ENCODE data around the gene MTCL3.

The MTCL3 gene

GRCh38 chr6:127514773-127515227, 4.3 kb downstream of the MTCL3 start:
- peak; percentile 52 for DNase-seq

DNA sequence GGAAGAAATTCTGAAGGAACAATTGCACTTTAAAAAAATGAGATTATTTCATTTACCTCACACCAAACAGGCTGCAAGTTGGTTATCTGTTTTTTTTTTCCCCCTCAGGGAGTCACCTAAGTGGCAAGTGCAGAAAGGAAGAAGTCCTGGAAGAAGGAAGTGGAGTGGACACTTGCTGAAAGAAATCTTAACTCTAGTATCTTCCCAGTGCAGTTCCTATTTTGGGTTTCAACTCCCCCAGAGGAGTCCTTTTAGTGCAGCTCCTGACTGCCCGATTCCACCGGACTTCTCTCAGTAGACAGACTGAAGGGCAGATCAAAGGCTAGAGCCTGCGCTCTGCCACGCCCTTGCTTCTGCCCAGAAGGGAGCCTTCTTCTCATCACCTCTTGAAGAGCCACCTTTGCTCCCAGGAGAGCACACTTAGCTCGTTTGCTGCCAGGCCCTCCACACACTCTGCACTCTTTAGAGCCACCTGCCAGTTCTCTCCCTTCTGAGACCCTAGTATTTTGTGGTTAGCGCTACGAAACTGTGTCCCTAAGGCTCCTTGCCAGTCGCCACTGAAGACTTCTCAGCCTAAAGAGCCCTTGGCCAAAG, 4.9 kb downstream of the MTCL3 start:
- no peak for DNase-seq

DNA sequence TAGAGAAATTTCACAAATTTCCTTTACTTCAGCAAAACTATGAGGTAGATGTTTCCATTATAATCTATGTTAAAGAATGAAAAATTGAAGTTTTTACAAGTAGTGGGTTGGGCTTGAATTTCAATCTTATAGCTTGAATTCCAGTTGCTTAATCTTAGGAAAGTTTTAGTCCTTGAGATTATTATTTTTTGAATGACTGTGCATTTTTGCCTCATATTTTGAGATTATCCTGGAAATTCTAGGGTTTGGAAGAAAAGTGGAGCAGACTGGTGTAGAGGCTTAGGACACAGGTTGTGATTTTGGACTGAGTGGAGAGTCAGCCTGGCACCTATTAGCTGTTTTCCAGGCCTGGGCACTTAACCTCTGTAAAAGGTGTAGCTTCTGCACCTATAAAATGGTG, 5.7 kb downstream of the MTCL3 start:
- no peak for DNase-seq

DNA sequence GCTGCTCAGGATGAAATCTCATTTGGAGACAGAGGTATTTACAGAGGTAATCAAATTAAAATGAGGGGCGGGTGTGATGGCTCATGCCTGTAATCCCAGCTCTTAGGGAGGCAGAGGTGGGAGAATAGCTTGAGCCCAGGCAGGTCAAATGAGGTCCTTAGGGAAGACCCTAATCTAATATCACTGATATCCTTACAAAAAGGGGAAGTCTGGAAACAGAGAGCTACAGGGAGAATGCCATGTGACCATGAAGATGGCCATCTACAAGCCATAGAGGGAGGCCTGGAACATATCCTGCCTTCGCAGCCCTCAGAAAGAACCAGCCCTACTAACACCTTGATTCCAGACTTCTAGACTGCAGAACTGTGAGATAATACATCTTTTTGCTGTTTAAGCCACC, 8.3 kb downstream of the MTCL3 start:
- no peak for DNase-seq

- no peak for DNase-seq
Observed at GRCh38 chr6:127506894-127507293, 12.2 kb downstream of the MTCL3 start.

DNA sequence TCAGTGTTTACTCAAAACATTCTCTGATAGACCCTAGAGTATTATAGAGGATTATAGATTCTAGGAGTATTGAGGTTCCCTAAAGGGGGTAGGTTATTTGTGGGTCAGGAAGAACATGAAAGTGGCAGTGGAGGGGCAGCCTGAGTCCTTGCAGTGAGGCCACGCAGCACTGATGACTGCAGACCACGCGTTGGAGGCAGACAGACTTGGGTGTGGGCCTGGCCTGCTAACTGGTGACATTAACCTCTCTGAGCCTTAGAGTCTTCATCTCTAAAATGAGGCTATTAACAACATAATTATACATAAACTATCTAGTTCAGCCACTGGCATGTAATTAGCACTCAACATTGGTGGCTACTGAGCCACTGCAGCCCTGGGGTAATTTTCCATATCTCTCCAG, 16.1 kb downstream of the MTCL3 start:
- DNase-seq, result no peak

GRCh38 chr6:127497410-127497809, 21.7 kb downstream of the MTCL3 start:
- DNase-seq, result no peak

DNA sequence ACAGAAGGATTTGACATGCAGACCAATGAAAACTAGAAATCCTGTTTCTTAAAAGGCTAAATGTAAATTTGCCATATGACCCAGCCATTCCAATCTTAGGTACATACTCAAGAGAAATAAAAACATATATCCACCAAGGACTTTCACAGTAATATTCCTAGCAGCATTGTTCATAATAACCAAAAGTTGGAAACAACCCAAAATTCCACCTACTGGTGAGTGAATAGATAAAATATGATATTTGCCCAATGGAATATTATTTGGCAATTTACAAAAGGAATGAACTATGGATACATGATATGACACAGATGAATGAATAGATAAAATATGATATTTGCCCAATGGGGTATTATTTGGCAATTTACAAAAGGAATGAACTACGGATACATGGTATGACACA, 22.7 kb downstream of the MTCL3 start:
- no peak for DNase-seq

- no peak for DNase-seq
Observed at GRCh38 chr6:127494240-127494767, 24.8 kb downstream of the MTCL3 start.

- DNase-seq, result no peak
Observed at GRCh38 chr6:127489248-127489647, 29.9 kb downstream of the MTCL3 start.

- DNase-seq, result no peak
Observed at GRCh38 chr6:127486934-127487333, 32.2 kb downstream of the MTCL3 start.

DNA sequence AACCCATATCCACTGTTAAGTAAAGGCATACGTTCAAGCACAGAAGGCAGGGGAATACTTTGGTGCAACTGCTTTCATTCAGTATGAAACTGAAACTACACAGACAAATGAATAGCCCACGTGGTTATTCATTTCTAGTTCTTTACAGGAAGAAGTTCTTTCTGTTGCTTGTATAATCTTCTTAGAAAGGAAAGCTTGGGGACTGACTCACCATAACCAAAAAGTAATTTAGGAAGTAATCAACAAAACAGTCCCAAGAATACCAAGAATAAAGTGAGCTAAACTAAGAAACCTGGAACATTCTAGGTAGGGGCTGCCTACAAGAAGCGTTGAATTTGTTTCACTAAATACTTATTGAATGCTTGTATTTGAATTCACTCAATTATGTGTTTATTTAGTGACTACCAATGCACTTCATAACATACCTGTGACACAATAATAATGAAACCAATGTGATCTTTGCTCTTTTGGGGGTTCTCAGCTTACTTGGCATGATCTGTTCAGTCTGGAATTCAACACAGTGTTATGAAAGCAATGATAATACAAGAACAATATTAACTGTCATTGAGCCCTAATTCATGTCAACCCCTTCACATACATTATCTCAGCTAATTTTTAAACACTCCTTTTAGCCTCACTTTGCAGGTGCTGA, 34.8 kb downstream of the MTCL3 start:
- DNase-seq, result no peak

DNA sequence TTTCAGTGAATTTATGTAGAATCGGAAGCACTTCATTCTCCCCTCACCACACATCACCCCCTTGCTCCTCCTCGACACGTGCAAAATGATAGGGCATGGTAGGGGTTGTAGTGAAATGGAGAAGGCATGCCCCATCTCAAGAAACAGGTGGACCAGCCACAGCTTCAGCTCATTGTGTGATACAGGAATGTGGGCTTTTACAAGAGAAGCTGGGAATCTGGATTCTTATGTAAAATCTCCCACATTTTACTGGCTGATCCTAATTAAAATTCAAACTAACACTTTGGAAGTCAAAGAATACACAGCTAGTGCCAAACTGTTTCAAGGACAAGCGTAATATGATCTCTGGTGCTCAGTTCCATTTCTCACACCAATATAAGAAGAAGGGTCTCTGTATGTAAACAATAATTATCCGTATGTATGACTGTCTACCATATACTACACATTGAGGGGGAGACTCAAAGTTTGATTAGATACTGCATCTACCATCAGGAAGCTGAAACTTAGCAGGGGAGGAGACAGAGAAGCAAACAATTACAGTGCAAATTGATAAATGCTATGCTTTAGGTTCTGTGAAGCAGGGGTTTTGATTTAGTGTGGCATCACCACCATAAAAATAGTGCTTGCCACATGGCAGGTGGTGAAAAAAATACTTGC, 35.6 kb downstream of the MTCL3 start:
- no peak for DNase-seq

DNA sequence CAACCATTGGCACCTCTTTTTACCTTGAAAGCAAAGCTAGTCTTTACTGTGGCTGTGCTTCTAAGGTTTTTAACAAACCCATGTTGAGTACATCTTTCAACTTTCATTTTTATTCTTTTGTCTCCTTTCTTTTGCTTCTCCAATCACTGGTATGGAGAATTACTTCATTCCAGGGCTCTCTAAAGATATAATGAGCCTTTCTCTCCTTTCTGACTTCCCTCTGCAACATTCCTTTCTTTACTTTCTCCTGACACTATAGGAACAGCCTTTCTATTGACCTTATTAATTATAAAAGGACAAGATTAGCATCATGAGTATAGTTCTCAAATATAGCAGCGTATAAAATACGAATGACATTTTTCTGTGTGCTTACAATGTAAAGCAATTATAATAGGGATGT, 36.8 kb downstream of the MTCL3 start:
- DNase-seq, result no peak

DNA sequence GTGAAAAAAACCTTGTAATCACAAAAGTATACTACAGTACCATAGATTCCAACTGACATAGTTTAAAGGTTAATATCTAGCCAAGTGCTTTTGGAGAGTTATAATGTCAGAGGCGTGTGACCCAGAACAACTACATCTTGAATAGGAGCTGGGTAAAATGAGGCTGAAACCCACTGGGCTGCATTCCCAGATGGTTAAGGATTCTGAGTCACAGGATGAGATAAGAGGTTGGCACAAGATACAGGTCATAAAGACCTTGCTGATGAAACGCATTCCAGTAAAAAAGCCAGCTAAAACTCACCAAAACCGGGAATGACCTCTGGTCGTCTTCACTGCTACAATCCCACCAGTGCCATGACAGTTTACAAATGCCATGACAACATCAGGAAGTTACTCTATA, 37.5 kb downstream of the MTCL3 start:
- no peak for DNase-seq

DNA sequence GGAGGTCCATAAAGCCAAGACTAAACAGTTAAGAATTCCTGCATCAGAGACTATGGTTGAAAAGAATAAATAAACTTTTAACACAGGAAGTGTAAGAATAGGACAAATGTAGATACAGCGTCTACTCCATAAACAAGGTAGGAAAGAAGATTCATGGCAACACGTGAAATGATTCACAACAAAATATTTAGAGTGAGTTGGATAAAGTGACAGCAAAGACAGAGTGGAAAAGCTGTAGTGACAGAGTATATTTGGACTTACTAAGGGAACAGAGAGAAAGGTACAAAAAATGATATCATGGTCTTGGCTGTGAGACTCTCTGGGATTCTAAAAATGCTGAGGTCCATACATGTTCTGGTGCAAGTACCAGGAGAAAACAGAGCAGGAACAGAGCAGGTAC, 38.0 kb downstream of the MTCL3 start:
- DNase-seq, result no peak

- DNase-seq, result no peak
Observed at GRCh38 chr6:127477658-127478057, 41.5 kb downstream of the MTCL3 start.

DNA sequence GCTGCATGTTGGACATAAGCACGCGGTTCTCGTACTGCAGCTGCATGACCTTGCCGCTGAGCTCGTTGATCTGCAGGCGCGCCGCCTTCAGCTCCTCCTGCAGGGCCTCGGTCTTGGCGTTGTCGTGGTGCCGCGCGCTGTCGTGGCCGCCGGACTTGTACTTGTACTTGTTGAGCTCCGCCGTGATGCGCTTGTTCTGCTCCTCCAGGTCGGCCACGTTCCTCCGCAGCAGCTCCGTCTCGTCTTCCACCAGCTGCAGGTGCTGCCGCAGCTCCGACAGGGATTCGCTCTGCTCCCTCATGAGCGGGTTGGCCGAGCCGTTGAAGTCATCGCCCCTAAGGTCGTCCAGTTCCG, 43.3 kb downstream of the MTCL3 start:
- DNase-seq, result no peak

GRCh38 chr6:127475135-127475822, 43.9 kb downstream of the MTCL3 start:
- no peak for DNase-seq

- DNase-seq, result no peak
Observed at GRCh38 chr6:127471379-127472255, 47.5 kb downstream of the MTCL3 start.

DNA sequence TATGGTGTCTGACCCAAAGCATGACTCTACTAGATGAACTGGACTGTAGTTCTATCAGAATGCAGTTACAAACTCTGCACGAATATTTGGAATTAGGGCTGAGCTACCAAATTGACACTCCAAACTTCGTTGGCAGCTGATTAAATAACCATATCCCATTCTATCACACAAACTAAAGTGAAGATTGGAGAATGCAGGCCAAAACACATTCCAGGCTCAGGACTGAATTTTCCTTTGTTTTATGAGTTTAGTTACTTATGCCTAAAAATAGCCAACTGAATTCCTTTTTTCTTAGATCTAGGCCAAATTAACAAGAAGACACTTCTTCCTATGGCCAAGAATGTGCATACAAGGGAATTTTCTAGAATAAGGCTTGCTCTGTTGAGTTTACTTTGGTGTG, 50.2 kb downstream of the MTCL3 start:
- no peak for DNase-seq

- DNase-seq, result no peak
Observed at GRCh38 chr6:127466416-127466815, 52.7 kb downstream of the MTCL3 start.

Measured in tongue (tissue), 1 donor.